IPS-18c (cell line): Measurements from ENCODE around the gene AXIN2.
"Not testable (repeated sequence)": the region's sequence is repeated elsewhere in the genome, so short reads cannot be mapped to it uniquely, and the experiment has no call there.

Experiments used
- H3K4me3 ChIP-seq: 2 replicates; pipeline ENCODE4 v1.7.0; 2013; ENCODE audit warnings: low read depth, mild to moderate bottlenecking, low read length, moderate library complexity; ENCODE audit not compliant: insufficient read depth
- H3K9me3 ChIP-seq: one replicate; pipeline ENCODE4 v1.6.1; 2013; ENCODE audit warnings: mild to moderate bottlenecking, low read length, moderate library complexity; ENCODE audit not compliant: control insufficient read depth, insufficient read depth

The AXIN2 gene

DNA sequence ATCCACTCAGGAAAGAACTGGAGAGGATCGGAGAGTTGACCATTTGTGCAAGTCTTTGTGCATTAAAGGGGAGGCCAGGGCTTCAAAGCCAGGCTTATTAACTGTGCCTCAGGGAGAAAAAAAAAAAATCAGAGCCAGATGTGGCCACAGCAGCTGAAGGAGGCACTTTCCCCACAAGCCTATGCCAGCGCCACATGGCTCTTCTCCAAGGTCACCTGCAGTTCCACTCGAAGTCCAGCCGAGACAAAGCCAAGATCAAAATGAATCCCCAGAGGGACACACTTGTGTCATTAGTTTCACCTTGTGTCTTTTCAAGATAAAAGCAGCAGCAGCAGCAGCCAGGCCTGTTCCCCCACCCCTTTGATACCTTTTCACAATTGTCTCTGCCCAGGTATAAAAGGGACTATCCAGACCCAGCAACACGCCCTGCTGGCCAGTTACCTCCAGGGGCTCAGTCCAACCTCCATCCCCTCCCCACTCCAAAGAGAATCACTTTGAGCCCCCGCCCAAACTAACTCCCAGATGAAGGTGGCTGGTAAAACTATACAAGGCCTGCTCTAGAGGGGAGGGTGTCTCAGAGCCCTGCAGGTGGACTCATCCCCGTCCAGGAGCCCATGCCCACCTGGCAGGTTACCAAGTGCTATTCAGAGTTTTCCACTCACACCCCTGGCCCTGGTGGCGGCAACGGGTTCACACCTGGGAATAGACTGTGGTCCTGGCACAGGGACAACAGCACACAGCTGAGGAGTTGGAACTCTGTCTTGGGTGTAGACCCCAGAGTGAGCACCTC lies 29.2 kb downstream of the AXIN2 start:
- Histone ChIP-seq H3K4me3 (no peak overlapping the region), H3K9me3 (no peaks in the 10 kb centered on the region)

DNA sequence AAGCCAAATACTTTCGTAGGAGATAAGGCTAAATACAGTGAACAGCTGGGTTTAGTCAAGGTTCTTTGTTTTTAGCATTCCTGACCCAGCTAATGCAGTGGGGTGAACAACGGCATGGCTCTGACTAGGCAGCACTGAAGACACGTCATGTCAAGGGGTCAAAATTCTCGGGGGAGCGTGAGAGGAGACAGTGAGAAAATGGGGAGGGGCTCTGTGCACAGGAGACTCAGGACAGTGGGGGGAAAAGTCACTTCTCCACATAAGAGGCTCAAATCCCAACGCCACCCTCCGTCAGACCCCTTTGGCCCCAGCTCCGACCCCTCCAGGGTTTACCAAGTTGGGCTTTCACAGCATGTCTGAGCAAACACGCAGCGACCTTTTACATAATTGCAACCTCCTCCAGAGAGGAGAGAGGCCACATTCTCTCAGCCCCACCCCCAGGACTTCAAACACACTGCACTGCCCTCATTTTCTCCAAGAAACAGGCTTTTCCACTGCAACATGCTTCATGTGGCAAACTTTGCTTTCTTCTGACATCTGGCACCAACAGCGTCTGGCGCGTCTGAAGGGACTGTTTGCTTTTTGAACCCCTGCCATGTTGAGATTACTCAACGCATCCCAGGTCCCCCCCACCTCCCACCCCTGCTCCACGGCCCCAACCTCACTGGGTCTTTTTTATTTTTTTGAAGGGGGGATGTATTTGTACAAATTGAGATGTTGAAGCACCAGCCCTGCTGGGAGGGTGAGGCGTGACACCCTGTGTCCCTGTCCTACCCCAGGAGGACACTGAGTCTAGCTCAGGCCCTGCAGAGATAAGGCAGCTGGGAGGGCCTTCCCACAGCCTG lies 30.0 kb downstream of the AXIN2 start:
- no peaks in the 10 kb centered on the region for H3K9me3 ChIP-seq
- H3K4me3 ChIP-seq, result no peak overlapping the region

DNA sequence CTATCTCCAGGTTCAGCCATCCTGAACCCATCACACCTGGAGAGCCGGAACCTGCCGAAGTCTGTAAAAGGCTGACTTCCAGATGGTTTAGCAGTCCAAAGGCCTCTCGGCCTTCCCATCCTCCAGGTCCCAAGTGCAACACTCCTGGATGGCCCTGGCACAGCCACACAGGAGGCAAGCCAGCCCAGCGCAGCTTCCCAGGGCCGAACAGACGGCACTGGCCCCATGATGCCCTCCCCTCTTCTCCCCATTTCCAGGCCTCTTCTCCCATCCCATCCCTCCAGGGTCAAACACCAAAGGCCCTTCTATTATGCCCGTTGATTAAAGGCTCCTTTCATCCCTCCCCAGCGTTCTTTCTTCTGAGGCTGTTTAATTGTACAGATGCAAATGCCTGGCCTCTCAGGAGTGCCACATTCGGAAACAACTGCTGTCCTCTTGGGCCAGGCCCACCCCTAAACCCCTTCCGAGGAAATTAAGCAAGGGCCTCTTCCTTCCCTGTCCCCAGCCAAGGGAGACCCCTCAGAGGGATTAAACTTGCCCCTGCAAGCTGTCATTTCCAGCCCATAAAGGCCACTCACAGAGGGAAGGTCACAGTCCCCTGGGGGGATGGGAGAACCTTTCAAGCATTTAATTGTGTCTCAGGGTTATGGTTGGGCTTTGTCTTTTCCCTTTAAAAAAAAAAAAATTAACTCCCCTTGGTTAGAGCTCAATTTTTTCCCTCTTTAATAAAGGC lies 30.8 kb downstream of the AXIN2 start:
- Histone ChIP-seq H3K9me3 (no peaks in the 10 kb centered on the region), H3K4me3 (no peak overlapping the region)

DNA sequence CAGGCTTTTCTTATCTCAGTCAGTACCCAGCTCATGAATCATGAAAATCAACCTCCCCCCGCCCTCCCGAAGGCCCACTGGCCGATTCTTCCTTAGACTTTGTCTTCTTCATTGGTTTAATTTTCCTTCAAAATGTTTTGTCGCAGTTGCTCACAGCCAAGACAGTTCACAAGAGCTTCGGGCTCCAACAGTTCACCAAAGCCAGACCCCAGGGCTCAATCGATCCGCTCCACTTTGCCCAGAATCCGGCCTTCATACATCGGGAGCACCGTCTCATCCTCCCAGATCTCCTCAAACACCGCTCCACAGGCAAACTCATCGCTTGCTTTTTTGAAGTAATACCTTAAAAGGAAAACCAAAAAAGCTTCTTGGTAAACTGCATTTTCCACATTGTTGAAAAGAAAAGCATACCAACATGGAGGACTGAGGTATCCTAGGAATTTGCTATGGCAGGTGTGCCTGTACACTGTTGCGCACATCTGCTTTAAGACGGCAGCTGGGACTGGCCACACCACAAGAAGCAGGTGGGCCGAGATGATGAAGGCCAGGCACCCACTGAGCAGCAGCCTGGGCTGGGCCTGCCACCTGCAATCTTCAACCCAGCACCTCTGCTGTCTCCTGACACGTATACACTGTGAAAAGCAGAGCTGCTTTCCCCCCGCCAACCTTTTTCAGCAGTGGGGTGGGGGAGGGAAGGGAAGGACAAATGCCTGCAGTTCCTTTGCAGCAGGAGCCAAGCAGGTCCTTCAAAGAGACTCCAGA lies 31.5 kb downstream of the AXIN2 start:
- Histone ChIP-seq H3K9me3 (no peaks in the 10 kb centered on the region), H3K4me3 (no peak overlapping the region)

DNA sequence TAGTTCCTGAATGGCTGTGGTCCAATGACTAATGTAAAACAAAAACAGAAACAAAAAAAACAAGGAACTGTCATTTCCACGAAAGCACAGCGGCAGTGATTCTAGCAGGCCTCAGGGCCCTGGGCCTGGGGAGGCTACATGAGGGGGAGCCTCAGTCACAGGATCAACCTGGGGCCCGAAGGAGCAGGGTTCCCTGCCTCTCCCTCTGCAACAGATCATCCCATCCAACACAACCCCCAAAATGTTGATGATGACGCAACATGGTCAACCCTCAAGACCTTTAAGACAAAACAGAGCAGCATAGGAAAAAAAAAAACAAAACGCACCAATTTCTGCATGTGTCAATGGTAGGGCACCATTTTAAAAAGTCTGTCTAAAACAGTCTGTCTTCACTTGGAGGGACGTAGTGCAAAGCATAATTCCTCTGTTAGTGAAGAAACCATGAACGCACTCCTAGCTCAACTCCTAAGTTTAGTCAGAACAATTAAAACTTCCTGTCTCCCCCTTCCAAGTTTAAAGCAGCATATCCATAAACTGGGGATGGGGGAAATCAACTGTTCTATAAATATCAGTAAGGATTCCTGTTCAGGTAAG lies 32.3 kb downstream of the AXIN2 start:
- Histone ChIP-seq H3K9me3 (no peaks in the 10 kb centered on the region), H3K4me3 (no peak overlapping the region)

DNA sequence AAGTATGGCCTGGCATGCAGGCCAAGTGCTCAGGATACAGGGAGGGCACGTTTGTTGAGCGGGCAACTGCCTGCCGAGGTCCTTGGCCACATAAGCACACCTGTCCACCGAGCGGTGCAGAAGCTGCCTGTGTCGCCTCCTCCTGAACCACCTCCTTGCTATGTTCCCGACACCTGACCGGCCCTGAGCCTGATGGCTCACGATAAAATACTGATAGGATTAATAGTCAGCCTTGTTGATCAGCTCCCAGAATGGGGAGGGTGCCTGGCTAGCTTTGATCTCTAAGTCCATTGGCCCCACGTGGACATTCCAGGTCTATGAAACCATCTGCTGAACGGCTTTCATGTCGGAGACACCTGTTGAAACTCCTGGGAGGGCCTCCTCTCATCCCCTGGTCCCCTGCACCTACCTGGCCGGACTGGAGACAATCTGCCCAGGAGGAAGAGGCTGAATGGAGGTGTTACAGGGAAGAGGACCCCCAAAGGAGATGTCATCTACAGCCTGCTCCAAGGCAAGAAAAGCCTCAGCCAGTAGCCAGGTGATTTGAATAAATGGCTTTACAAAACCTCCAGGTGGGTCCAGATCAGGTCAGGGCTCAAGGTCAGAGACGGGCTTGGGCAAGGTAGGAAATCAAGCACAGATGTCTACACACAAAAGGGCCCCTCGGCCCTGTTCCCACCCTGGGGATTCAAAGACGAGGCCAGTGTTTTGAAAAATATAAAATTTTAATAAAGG lies 33.4 kb downstream of the AXIN2 start:
- Histone ChIP-seq H3K9me3 (no peaks in the 10 kb centered on the region), H3K4me3 (no peak overlapping the region)

DNA sequence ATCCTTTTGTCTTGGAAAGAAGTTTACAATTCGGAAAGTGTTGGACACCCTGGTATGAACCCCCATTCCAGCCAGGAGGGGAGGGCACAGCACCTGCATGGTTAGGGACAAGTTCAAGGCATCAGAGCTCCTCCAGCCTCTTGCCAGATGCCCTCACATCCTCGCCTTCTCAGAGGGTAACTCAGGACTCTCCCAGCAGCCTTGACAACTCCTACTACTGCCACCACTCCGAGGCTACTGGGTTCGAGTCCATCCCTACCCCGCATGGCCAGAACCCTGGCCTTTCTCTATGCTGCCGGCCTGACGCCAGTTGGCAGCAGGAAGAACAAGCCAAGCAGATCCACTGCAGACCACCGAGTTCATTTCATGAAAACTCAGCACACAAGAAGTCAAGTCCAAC lies 34.1 kb downstream of the AXIN2 start:
- Histone ChIP-seq H3K9me3 (no peaks in the 10 kb centered on the region), H3K4me3 (no peak overlapping the region)

DNA sequence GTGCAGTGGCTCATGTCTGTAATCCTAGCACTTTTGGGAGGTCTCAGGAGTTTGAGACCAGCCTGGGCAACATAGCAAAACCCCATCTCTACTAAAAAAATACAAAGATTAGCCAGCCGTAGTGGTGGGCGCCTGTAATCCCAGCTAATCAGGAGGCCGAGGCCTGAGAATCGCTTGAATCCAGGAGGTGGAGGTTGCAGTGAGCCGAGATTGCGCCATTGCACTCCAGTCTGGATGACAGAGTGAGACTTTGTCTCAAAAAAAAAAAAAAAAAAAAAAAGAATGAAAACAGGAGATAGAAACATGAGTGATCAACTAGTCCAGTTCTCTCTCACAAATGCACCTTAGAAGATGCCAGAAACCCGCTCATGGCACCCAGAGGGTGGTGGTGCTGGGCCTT lies 34.6 kb downstream of the AXIN2 start:
- H3K4me3 ChIP-seq, H3K9me3 ChIP-seq: not testable (repeated sequence)

DNA sequence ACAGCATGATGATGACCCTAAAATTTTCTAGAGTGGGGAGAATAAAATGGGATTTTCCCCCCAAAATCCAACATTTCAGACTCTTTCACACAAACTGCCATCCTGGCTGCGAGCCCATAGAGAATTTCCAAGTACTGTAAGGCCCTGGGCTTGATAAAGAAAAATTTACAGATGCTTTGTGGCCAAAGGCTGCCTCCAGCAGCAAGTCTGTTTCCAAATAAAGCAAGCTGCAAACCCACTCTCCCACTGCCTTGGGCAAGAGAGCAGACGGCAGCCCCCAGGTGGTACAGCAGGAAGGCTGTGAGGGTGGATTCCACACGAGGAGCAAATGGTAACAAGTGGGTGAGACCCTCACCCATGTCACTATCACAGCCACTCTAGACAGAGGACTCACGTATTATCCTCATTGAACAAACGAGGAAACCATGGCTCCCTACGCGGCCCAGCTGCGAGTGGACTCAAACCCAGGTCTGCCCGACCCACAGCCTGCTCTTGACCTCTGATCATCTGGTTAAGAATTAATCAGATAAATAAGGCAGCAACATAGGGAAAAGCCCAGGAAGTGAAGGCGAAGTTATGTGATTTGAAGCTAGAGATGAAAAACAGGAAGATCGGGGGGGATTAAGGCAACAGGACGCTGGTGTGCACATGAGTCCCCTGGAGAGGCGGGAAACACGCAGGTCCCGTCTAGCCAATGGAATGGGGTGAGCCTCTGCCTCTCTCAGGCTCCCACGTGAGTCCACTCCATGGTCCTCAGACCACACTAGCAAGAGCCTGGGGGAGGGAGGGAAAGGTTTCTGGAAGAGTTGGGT lies 37.4 kb downstream of the AXIN2 start:
- H3K4me3 ChIP-seq, result no peak overlapping the region
- H3K9me3 ChIP-seq, result no peaks in the 10 kb centered on the region

DNA sequence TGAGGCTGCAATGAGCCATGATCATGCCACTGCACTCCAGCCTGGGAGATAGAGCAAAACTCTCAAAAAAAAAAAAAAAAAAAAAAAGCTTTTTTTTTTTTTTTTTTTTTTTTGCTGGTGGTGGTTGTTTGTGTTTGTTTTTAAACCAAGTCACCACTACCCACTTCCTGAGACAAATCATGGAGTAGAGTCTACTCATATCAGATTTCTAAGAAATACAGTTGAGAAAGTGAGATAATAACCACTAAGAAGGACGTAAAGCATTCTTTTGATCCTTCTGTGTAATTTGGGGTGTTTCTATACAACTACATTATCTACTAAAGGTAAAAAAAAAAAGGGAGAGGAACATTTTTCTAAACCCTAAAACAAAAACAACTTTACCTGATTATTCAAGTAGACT lies 38.0 kb downstream of the AXIN2 start:
- Histone ChIP-seq H3K4me3 (no peak overlapping the region), H3K9me3 (no peaks in the 10 kb centered on the region)

DNA sequence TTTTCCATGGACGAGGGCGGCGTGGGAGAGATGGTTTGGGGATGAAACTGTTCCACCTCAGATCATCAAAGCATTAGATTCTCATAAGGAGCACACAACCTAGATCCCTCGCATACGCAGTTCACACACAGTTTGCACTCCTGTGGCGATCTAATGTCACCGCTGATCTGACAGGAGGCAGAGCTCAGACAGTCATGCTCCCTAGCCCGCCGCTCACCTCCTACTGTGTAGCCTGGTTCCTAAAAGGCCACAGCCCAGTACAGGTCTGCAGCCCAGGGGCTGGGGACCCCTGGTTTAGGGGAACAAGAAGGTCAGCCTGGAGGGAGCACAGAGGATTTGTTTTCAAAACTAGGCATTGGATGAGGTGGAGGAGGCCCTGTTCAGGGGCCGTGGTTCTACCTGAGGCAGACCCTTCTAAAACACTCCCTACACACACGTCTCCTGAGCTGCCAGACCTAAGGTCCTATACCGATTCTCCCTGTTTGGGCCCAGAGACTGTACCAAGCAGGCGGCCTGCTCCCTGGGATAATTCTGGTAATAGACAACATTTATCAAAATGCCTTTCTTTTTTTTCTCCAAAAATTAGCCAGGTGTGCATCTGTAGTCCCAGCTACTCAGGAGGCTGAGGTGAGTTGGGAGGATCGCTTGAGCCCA lies 38.6 kb downstream of the AXIN2 start:
- H3K4me3 ChIP-seq, result no peak overlapping the region
- H3K9me3 ChIP-seq, result no peaks in the 10 kb centered on the region

DNA sequence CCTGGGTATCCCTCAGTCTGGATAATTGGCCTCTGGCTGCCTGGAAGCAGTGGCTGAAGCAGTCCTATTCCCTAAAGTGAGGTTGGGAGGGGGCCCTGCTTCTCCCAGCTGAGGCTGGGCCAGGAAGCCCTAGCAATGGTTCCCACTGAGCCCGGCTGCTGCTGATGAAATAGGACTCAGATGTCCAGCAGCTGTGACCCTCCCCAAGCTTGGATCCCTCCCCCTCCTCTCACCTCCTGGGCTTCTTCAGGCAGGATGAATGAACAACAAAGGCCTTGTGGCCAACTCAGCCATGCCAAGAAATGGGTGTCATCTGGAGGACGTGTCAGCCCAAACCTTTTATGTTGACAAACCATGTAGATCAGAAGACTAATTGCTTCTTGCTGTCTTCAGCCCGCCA lies 42.0 kb downstream of the AXIN2 start:
- H3K9me3 ChIP-seq, result no peaks in the 10 kb centered on the region

DNA sequence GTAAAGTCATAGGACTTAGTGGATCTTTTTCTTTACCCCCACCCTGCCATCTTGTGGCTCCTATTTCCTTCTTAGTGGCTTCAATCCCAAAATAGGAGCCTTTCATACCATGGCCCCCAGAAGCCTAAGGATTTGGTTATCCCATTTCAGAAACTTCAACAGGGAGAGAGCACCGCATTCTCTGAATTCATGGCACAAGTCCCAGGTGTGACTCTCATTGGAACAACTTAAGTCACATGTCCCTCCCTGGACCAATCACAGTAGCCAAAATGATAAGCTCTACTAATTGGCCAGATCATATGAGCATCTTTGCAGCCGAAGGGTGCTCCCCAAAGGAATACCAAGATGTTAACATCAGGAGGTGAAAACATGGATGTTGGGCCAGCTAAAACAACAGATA lies 43.2 kb downstream of the AXIN2 start:
- H3K4me3 ChIP-seq, result no peak overlapping the region
- H3K9me3 ChIP-seq, result no peaks in the 10 kb centered on the region

More for the DNA sequence above, 42.0 kb downstream of the AXIN2 start:
- H3K4me3 ChIP-seq, result no peak overlapping the region

DNA sequence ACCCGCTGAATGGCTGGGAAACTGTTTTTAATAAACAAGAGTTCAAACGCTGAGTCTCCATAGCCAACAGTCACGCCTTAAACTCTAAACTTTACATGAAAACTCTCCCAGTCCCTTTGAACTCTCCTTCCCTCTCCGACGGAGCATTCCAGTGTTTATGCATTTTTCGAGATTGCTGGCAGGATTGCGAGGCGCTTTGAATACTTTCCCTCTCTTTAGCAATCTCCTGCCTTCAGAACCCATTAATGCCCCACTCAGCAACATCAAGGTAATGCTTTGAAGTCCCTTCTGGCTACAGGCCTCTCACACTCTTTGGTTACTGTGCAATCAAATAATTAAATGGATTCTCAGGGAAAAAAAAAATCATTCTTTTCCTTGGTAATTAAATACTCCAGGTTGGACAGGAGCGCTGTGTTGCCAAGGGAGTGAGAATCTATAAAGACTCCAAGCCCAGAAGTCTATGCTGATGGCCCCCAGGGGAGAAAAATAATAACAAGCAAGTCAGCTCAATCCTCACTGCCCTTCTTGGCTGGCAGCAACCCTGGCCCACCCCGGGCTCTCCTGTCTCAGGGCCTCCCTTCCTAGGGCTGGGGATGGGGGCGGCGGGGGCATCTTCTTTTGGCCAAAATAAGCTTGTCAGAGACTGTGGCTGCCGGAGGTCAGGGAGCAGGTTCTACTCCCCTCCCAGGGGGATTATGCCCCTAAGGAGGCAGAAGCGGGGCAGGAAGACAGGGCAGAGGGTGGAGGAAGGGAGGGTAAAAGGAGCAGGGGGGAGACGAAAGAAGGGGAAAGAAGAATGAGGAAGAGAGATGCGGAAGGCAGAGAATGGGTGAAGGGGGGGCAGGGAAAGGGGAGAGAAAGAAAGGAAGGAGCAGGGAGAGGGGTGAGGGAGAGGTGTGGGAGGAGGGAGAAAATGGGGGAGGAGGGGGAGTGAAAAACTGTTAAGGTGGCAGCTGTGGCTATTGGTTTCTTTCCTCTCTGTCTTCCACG lies 45.2 kb downstream of the AXIN2 start:
- Histone ChIP-seq H3K4me3 (no peak overlapping the region; the same call in 1 of the 2 replicates), H3K9me3 (no peaks in the 10 kb centered on the region)
